HG02852 (cell line): ENCODE data around the gene HIGD2A.
A peak's percentile ranks its signal among the peaks of the same experiment; 100 is the strongest.

ENCODE experiments used
- ATAC-seq: cut with Tn5 transposase; IDR thresholded peaks from one replicate; pipeline ENCODE4 v1.9.1; 2021; ENCODE audit warnings: mild to moderate bottlenecking, moderate library complexity; ENCODE audit not compliant: unreplicated experiment

HIGD2A gene

DNA sequence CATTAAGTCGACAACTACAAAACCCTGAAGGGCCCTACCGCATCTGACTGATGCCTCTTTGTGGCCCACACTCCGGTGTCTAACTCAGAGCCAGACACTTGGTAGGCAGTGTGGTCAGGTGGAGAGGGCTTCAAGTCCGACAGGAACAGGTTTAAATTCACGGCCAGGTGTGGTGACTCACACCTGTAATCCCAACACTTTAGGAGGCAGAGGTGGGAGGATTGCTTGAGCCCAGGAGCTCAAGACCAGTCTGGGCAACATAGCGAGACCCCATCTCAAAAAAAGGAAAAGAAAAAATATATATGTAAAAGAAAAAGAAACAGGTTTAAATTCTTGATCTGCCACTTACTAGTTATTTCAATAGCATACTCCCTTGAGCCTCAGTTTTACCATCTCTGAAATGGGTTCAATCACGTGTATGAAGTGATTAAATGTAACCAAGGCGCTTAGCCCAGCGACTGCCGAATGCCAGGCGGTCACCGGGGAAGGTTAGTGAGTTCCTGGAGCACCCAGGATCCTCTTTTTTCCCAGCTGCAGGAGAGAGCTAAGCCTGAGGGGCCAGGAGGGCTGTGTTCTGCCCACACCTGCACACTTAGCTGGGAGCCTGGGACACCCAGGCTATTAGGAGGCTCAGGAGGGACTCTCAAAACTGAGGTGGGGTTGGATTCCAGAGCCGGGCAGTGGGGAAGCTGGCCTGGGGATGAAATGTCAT is 26.8 kb downstream of the HIGD2A start:
- peak; percentile 5 for ATAC-seq

DNA sequence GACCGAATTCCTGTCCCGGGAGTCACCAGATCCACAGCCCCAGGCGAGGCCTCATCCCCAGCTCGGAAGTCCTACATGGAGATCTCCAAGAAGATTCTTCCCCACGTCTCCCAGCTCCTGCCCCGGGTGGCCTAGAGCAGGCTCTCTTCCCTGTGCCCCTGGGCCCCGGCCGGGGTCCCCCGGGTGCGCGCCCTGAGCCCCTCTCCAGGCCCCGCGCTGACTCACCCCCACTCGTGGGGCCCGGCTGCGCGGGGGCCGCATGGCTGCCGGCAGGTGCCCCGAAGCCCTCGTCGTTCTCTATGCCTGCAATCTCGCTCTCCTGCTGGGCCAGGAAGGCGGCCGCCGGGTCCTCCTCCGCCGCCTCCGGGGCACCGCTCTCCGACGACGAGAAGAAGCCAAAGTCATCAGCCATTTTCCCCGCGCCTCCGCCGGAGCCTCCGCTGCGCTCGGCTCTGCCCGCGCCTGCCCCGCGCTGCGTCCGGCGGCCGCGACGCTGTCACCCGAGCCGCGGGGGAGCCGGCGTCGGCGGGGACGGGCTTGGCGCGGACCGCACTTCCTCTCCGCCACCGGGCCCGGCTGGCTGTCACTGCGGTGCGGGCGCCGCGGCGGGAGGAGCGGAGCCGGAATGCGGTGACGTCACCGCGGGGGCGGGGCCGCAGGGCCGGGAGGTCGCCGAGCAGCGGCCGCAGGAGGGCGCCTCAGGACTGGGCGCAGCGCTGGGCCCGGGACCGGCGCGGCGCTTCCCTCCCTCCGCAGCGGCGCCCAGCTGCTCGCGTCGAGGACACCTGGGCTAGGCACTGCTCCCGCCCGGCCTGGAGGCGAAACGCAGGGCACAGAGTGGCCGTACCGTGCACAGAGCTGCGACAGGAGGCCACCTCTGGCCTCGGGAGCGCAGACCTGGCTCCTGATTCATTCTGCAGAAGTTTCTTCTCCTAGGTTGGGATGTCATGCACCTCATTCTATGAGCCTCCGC is 27.7 kb downstream of the HIGD2A start, which contains the start of gene CLTB:
TSS of gene CLTB (minus strand) at position 588 of the 973 bp plus-strand sequence. CDS start at position 412, 176 bp downstream.
- ATAC-seq = peak; percentile 91

DNA sequence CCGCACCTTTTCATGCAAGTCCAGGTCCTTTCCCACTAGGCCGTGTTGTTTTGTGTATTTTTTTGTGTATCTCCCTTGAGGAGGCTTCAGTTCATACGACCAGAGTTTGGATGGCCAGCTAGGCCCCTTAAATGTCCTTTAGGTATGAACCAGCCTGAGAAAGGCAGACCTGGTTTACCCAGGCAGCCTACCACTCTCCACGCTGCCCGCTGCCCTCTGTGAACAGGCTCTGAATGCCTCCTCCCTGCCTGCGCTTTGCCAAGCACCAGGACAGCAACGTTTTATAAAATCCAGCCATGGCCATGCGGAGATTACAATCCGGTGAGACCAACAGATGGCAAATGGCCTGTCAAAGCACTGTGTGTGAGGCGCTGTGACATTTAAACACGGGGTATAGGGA is 28.4 kb downstream of the HIGD2A start:
- ATAC-seq = no peak

GRCh38 chr5:176418251-176418650 is 29.7 kb downstream of the HIGD2A start:
- ATAC-seq = no peak

DNA sequence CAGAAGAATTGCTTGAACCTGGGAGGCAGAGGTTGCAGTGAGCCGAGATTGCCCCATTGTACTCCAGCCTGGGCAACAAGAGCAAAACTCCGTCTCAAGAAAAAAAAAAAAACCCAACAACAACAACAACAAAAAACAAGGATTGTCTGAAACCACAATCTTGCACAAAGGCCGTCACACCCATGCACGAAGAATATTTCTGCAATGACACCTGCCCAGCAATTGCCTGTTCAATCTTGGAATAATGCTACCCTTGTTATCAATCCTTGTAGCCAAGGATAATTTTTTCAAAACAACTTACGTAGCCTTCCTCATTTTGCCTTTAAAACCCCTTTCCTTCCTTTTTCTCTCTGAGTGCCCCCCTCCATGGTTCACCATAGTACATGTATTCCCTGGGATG is 31.5 kb downstream of the HIGD2A start:
- no peak for ATAC-seq

GRCh38 chr5:176420972-176421544 is 32.5 kb downstream of the HIGD2A start:
- no peak for ATAC-seq

- no peak for ATAC-seq
Observed at GRCh38 chr5:176424181-176424580, 35.6 kb downstream of the HIGD2A start.

DNA sequence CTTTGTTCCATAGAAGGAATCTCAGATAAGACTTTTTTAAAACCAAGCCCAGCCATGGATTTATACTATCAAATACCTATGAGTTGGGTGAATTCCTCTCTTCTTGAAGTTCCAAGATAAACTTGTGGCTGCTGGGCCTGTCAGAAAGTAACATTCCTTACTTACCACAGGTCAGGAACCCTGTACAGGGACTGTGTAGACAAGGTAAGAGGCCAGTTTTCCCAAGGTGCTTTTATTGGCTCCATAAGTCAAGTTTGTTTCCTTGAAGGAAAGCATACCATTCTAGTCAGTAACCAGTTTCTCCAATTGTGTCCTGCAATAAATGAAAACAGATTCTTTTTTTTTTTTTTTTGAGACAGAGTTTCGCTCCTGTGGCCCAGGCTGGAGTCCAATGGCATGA is 36.6 kb downstream of the HIGD2A start:
- no peak for ATAC-seq

DNA sequence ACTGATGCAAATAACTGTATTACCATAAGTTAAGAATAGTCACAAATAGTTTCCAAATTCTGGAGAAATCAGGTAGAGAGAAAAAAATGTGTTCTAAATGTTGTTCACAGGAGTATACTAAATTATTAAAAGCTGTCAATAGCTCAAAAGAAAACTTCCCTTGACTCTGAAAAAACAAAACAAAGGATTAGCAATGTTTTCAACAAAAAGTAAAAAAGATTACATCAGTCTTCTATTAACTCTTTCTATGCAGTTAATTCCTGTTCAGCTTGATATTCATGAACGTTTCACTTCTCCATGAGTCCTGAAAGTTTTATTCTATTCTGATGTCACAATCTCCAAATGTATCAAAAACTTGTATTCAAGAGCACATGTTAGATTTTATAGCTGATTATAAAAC is 37.2 kb downstream of the HIGD2A start:
- no peak for ATAC-seq

- no peak for ATAC-seq
Observed at GRCh38 chr5:176426876-176427275, 38.3 kb downstream of the HIGD2A start.

DNA sequence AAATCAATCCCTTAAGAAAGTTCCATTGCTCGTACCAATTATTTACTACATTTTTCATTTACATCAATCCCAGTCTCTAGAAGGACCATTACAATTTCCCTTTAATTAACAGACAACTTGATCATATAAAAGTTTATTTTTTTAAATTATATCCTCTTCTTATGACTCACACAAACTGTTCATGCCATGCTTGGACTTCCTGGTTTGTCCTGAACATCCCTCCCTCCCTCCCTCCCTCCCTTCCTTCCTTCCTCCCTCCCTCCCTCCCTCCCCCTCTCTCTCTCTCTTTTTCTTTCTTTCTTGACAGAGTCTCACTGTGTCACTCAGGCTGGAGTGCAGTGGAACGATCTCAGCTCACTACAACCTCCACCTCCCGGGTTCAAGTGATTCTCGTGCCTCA is 39.4 kb downstream of the HIGD2A start:
- no peak for ATAC-seq

- ATAC-seq = no peak
Observed at GRCh38 chr5:176429972-176430371, 41.4 kb downstream of the HIGD2A start.

DNA sequence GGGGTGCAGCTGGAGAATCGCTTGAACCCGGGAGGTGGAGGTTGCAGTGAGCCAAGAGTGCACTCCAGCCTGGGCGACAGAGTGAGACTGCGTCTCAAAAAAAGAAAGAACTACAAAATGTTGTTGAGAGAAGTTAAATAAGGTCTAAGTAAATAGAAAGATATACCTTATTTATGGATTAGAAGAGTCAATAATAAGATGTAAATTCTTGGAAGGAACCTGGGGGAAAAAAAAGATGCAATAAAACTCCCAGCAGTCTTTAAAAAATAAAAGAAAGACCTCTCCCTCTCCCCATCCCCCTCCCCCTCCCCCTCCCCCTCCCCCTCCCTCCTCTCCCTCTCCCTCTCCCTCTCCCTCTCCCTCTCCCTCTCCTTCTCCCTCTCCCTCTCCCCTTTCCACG is 44.2 kb downstream of the HIGD2A start:
- no peak for ATAC-seq

DNA sequence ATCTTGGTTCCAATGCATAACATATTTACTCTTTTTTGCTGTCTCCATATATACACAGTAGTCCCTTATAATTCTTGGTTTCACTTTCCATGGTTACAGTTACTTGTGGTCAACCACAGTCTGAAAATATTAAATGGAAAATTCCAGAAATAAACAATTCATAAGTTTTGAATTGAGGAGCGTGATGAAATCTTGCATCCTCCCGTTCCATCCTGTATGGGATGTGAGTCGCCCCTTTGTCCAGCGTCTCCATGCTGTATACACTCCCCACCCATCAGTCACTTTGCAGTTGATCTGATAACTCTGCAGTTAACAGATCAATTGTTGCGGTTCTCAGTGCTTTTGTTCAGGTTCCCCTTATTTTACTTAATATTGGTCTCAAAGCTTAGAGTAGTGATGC is 48.1 kb downstream of the HIGD2A start:
- ATAC-seq = no peak

GRCh38 chr5:176438959-176439757 is 50.6 kb downstream of the HIGD2A start:
- ATAC-seq = no peak
